Right ventricle myocardium superior (tissue), 1 donor: ENCODE measurements around the gene LRRC41. TPM values are rescaled to one million over a fixed set of nuclear protein-coding genes. Genes with fewer than 3 reads are reported as not detected.

Experiments
- total RNA-seq: library from RNA; stranded (reverse); fragmentation: NEBNext Ultra II Directional; extraction: Animal tissue kit (Norgen Biotek cat#: 25700); gene quantifications from one replicate; pipeline ENCODE4 v1.2.1, GENCODE V29; 2021
- donor health status: DM: no; HTN: yes; CAD: no; lungs with severe emphysema.

The LRRC41 gene
- total RNA-seq, 1 donor from 2014 or later: 33.6 TPM

Other genes with a start within 250 kb of the LRRC41 start
- gene PIK3R3, start 171.0 kb downstream of the LRRC41 start, total RNA-seq: 26.9 TPM
- 0.75 TPM for gene TSPAN1, start 128.5 kb downstream of the LRRC41 start, total RNA-seq
- not detected for gene P3R3URF, start 127.1 kb downstream of the LRRC41 start, total RNA-seq
- gene POMGNT1, start 105.2 kb downstream of the LRRC41 start, total RNA-seq: 110 TPM
- 4.8 TPM for gene LURAP1, start 100.3 kb downstream of the LRRC41 start, total RNA-seq
- 0.48 TPM for gene RAD54L, start 55.9 kb downstream of the LRRC41 start, total RNA-seq
- 1,143 TPM for gene UQCRH, start 82 bp upstream of the LRRC41 start, total RNA-seq
- gene NSUN4, start 37.2 kb upstream of the LRRC41 start, total RNA-seq: 15.5 TPM
- gene FAAH, start 90.7 kb upstream of the LRRC41 start, total RNA-seq: 4.8 TPM
- gene DMBX1, start 186.2 kb upstream of the LRRC41 start, total RNA-seq: not detected
- not detected for gene KNCN, start 248.0 kb upstream of the LRRC41 start, total RNA-seq